Prostate gland (tissue), 2 donors: ENCODE data around the gene HAUS1.
"Not testable (repeated sequence)": the region's sequence is repeated elsewhere in the genome, so short reads cannot be mapped to it uniquely, and the experiment has no call there.

Experiments used
- POLR2AphosphoS5 ChIP-seq: sonication (generic); formaldehyde crosslinking; IDR thresholded peaks from one replicate; pipeline ENCODE4 v1.6.1; 2017; ENCODE audit warnings: antibody characterized with exemption
- TF ChIP-seq, protein P1 (sequence below), 4 experiments: fragments of 200-600 bp in 2 of 4; fragments of 450-650 bp in 2 of 4; sonication (generic) in 2 of 4; IDR thresholded peaks; 1 replicate in 3 of 4; 2 replicates in 1 of 4; pipeline ENCODE4 v1.5.1; 2016 to 2019; ENCODE audit warnings: antibody characterized with exemption in 4 of 4, mild to moderate bottlenecking in 2 of 4, moderate library complexity in 2 of 4

DNA sequence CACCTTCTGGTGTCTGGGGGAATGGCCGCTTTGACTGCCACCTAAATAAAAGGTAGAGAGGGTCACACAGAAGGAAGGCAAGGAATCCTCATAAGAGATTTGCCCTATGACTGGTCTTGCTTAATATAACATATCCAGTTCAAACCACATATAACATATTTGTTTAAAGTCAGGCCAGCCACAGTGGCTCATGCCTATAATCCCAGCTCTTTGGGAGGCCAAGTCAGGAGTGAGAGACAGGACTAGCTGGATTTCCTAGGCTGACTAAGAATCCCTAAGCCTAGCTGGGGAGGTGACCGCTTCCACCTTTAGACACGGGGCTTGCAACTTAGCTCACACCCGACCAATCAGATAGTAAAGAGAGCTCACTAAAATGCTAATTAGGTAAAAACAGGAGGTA is 60.3 kb downstream of the HAUS1 start:
- TF ChIP-seq, protein P1, sequence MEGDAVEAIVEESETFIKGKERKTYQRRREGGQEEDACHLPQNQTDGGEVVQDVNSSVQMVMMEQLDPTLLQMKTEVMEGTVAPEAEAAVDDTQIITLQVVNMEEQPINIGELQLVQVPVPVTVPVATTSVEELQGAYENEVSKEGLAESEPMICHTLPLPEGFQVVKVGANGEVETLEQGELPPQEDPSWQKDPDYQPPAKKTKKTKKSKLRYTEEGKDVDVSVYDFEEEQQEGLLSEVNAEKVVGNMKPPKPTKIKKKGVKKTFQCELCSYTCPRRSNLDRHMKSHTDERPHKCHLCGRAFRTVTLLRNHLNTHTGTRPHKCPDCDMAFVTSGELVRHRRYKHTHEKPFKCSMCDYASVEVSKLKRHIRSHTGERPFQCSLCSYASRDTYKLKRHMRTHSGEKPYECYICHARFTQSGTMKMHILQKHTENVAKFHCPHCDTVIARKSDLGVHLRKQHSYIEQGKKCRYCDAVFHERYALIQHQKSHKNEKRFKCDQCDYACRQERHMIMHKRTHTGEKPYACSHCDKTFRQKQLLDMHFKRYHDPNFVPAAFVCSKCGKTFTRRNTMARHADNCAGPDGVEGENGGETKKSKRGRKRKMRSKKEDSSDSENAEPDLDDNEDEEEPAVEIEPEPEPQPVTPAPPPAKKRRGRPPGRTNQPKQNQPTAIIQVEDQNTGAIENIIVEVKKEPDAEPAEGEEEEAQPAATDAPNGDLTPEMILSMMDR (IDR thresholded peaks at IDR 0.05): not testable (repeated sequence)
- not testable (repeated sequence) for TF ChIP-seq POLR2AphosphoS5
